NCI-H345 treated with DMSO at 0.1 percent for 48 hours (cell line): Measurements from ENCODE around the gene XRCC1.
A peak's percentile ranks its signal among the peaks of the same experiment; 100 is the strongest.
"Not testable (repeated sequence)": the region's sequence is repeated elsewhere in the genome, so short reads cannot be mapped to it uniquely, and the experiment has no call there.

ENCODE experiments used
- DNase-seq: peaks from one replicate; lab custom pipeline; 2025; ENCODE audit not compliant: unreplicated experiment; lab: John Stamatoyannopoulos, UW

The XRCC1 gene

DNA sequence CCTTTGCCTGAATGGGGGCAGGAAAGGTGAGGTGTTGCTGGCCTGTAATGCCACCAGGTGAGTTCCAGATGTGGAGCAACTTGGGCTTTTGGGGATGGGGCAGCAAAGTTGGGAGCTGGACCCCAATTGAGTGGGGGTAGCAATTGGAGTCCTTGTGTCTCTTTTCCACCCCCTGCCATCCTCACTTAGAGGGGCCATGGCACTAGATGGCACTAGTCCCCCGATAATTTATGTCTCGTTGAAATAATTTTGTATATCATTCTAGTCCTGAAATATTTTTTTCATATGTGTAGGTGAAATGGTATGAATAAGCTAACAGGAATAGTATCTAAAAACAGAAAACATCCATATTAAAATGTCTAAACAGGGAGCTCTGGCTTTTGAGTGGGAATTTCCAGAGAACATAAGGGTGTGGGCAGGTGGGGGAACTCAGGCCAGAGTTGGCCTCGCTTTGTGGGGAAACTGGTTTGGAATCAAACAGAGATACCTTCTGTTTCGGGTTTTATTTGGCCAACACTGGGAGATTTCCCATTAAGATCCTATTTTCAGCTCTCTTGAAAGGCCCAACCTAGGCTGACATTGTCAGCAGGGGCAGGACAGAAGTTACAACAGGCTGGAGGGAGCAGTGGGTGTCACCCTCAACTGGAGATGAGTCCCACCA, 24.4 kb upstream of the XRCC1 start:
- DNase-seq, result no peak

DNA sequence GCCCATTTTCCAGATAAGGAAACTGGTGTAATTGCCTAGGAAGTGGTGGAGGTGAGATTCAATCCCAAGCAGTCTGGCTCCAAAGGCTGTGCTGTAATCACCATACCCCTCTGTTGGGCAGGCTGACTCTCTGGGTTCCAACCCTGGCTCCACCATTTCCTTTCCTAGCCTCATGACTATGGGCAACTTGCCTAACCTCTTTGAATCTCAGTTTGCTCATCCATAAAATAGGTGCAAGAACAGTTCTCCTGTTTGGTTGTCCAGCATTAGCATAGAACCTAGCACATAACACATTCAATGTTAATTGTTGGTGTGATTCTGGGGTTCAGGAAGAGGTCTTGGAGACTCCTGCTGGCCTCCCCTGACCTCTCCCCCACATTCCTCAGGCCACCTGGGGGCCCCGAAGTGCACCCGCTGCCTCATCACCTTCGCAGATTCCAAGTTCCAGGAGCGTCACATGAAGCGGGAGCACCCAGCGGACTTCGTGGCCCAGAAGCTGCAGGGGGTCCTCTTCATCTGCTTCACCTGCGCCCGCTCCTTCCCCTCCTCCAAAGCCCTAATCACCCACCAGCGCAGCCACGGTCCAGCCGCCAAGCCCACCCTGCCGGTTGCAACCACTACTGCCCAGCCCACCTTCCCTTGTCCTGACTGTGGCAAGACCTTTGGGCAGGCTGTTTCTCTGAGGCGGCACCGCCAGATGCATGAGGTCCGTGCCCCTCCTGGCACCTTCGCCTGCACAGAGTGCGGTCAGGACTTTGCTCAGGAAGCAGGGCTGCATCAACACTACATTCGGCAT, 23.3 kb upstream of the XRCC1 start:
- no peak for DNase-seq

- DNase-seq, result no peak
Measured at GRCh38 chr19:43597876-43598275, 22.5 kb upstream of the XRCC1 start.

GRCh38 chr19:43596842-43597461, 21.6 kb upstream of the XRCC1 start:
- DNase-seq, result no peak

GRCh38 chr19:43595999-43596841, 20.9 kb upstream of the XRCC1 start, which contains the start of the genes IRGQ and ZNF576:
Gene IRGQ, minus strand, starts transcription at chr19:43596134. Its CDS starts 796 bp downstream, at chr19:43595338.
Gene ZNF576, plus strand, starts transcription at chr19:43596595. Its CDS starts 514 bp downstream, at chr19:43597109.
- peak; percentile 92 for DNase-seq

- no peak for DNase-seq
Measured at GRCh38 chr19:43595605-43595998, 20.3 kb upstream of the XRCC1 start.

- DNase-seq, result no peak
Measured at GRCh38 chr19:43594710-43595604, 19.6 kb upstream of the XRCC1 start.

GRCh38 chr19:43594081-43594697, 18.9 kb upstream of the XRCC1 start:
- DNase-seq, result no peak

GRCh38 chr19:43592800-43593350, 17.5 kb upstream of the XRCC1 start:
- DNase-seq, result no peak

- DNase-seq, result no peak
Measured at GRCh38 chr19:43591904-43592772, 16.8 kb upstream of the XRCC1 start.

GRCh38 chr19:43589678-43590077, 14.4 kb upstream of the XRCC1 start:
- no peak for DNase-seq

DNA sequence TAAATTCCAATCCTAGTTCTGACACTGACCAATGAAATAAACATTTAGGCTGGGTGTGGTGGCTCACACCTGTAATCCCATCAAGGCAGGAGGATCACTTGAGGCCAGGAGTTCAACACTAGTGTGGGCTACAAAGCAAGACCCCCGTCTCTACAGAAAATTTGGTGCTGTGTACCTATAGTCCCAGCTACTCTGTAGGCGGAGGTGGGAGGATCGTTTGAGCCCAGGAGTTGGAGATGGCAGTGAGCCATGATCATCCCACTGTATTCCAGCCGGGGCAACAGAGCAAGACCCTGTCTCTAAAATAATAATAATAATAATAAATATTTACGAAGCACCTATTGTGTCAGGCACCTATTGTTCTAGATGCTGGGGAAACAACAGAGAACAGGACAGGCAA, 13.9 kb upstream of the XRCC1 start:
- no peak for DNase-seq

GRCh38 chr19:43587029-43587428, 11.7 kb upstream of the XRCC1 start:
- DNase-seq, result not testable (repeated sequence)

GRCh38 chr19:43586346-43586745, 11.0 kb upstream of the XRCC1 start:
- no peak for DNase-seq

GRCh38 chr19:43584484-43584883, 9.2 kb upstream of the XRCC1 start:
- no peak for DNase-seq

DNA sequence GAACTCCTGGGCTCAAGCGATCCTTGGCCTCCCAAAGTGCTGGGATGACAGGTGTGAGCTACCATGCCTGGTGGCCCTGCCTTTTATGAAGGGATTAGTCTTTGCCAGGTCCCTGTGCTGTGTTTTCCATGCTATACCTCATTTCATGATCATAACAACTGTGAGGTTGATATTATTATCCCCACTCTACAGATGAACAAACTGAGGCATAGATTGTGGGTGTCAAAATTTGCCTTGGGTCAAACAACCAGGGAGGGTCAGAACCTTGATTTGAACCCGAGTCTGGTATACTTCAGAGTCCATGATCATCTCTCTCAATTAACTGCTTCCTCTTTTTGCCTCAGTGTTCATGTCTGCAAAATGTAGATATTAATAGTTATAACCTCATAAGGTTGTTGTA, 7.2 kb upstream of the XRCC1 start:
- no peak for DNase-seq

DNA sequence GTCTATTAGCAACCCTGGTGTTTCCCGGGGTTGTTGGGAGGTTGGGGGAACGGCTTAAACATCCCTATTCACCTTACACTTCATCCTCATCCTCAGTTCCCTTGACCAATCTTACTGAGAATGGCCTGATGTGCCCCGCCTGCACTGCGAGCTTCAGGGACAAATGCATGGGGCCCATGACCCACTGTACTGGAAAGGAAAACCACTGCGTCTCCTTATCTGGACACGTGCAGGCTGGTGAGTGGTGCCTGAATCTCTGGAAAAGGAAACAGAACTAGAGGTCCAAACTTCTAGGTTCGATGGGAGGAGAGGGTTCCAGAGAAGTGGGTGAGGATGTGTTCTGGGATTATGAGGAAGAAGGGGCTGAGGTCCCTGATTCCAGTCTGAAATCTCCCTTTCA, 6.1 kb upstream of the XRCC1 start:
- no peak for DNase-seq

GRCh38 chr19:43578787-43579186, 3.5 kb upstream of the XRCC1 start:
- DNase-seq, result no peak
